ENCODE data around the gene RALGAPA1.

The RALGAPA1 gene

GRCh38 chr14:35712466-35712865 is 96.6 kb downstream of the RALGAPA1 start:
- Histone ChIP-seq H3K27ac (replicated peaks) (no peak overlapping the region), H3K27me3 (ENCODE audit: insufficient read depth, poor library complexity, severe bottlenecking) (no peaks in the 10 kb centered on the region), H3K4me3 (replicated peaks; ENCODE audit: insufficient read depth, low read length) (no peak overlapping the region)
- DNase-seq (ENCODE audit: low read depth in 1 of 2, low spot score in 1 of 2) = no peak
- no peak for TF ChIP-seq GABPA (IDR thresholded peaks at IDR 0.05; ENCODE audit: low read depth)
- no peak for TF ChIP-seq POLR2AphosphoS5 (IDR thresholded peaks at IDR 0.05; ENCODE audit: low read depth)
- TF ChIP-seq SPI1 (IDR thresholded peaks at IDR 0.05; ENCODE audit: borderline replicate concordance, low read depth) = no peak
- no peak for TF ChIP-seq REST (IDR thresholded peaks at IDR 0.05; ENCODE audit: insufficient replicate concordance, low read depth)
- TF ChIP-seq CTCF (IDR thresholded peaks at IDR 0.05; ENCODE audit: insufficient read depth, low read length) = no peak

GRCh38 chr14:35708062-35708461 is 101.0 kb downstream of the RALGAPA1 start:
- TF ChIP-seq POLR2AphosphoS5 (IDR thresholded peaks at IDR 0.05; ENCODE audit: low read depth) (no peak), REST (IDR thresholded peaks at IDR 0.05; ENCODE audit: insufficient replicate concordance, low read depth) (no peak), GABPA (IDR thresholded peaks at IDR 0.05; ENCODE audit: low read depth) (no peak), SPI1 (IDR thresholded peaks at IDR 0.05; ENCODE audit: borderline replicate concordance, low read depth) (no peak), CTCF (IDR thresholded peaks at IDR 0.05; ENCODE audit: insufficient read depth, low read length) (no peak)
- Histone ChIP-seq H3K27ac (replicated peaks) (no peak overlapping the region), H3K4me3 (replicated peaks; ENCODE audit: insufficient read depth, low read length) (no peak overlapping the region), H3K27me3 (ENCODE audit: insufficient read depth, poor library complexity, severe bottlenecking) (no peaks in the 10 kb centered on the region)
- DNase-seq (ENCODE audit: low read depth in 1 of 2, low spot score in 1 of 2) = no peak

- TF ChIP-seq SPI1 (IDR thresholded peaks at IDR 0.05; ENCODE audit: borderline replicate concordance, low read depth) (no peak), CTCF (IDR thresholded peaks at IDR 0.05; ENCODE audit: insufficient read depth, low read length) (no peak), GABPA (IDR thresholded peaks at IDR 0.05; ENCODE audit: low read depth) (no peak), REST (IDR thresholded peaks at IDR 0.05; ENCODE audit: insufficient replicate concordance, low read depth) (no peak), POLR2AphosphoS5 (IDR thresholded peaks at IDR 0.05; ENCODE audit: low read depth) (no peak)
- H3K27ac ChIP-seq (replicated peaks) = no peak overlapping the region
- H3K27me3 ChIP-seq (ENCODE audit: insufficient read depth, poor library complexity, severe bottlenecking) = no peaks in the 10 kb centered on the region
- H3K4me3 ChIP-seq (replicated peaks; ENCODE audit: insufficient read depth, low read length) = no peak overlapping the region
- no peak for DNase-seq (ENCODE audit: low read depth in 1 of 2, low spot score in 1 of 2)
Measured at GRCh38 chr14:35705636-35706035, 103.5 kb downstream of the RALGAPA1 start.
